Kidney (tissue), 14 donors: ENCODE measurements around the gene SFXN5. TPM values are rescaled to one million over a fixed set of nuclear protein-coding genes. Genes with fewer than 3 reads are reported as not detected.
A peak's percentile ranks its signal among the peaks of the same experiment; 100 is the strongest.

Experiments
- DNase-seq, 5 donors: peaks; one replicate each; pipeline ENCODE4 v3.0.0-alpha.2; 2013 to 2020
- FAIRE-seq: peaks from 2 replicates; lab custom pipeline; 2012; peaks lifted over from hg19 to GRCh38; lab: Jason Lieb, UNC
- H3K27ac ChIP-seq, 2 donors: one replicate each; pipeline ENCODE4 v1.7.0; 2013; ENCODE audit warnings: low read depth in 2 of 2, low read length in 2 of 2, inconsistent platforms in 1 of 2
- H3K27me3 ChIP-seq: one replicate; pipeline ENCODE4 v1.7.1; 2013; ENCODE audit warnings: low read length, inconsistent platforms; ENCODE audit not compliant: control insufficient read depth, insufficient read depth
- H3K36me3 ChIP-seq, 3 donors: one replicate each; pipeline versions ENCODE4 v1.7.0 to v1.7.1; 2013; ENCODE audit warnings: low read length in 3 of 3, control low read depth in 1 of 3, inconsistent platforms in 1 of 3; ENCODE audit not compliant: insufficient read depth in 3 of 3, control insufficient read depth in 2 of 3
- H3K4me1 ChIP-seq, 3 donors: one replicate each; pipeline versions ENCODE4 v1.7.0 to v1.7.1; 2013; ENCODE audit warnings: low read length in 3 of 3, inconsistent platforms in 1 of 3, low read depth in 1 of 3; ENCODE audit not compliant: control insufficient read depth in 2 of 3, insufficient read depth in 2 of 3
- H3K4me3 ChIP-seq, 3 donors: one replicate each; pipeline versions ENCODE4 v1.7.0 to v1.8.1; 2013; ENCODE audit warnings: low read length in 3 of 3, control low read depth in 1 of 3, inconsistent platforms in 1 of 3
- H3K9ac ChIP-seq, 3 donors: one replicate each; pipeline versions ENCODE4 v1.7.0 to v1.7.1; 2013; ENCODE audit warnings: low read length in 3 of 3, control low read depth in 1 of 3, inconsistent platforms in 1 of 3
- H3K9me3 ChIP-seq, 3 donors: one replicate each; pipeline versions ENCODE4 v1.7.0 to v1.7.1; 2013; ENCODE audit warnings: low read length in 3 of 3, control low read depth in 1 of 3, inconsistent platforms in 1 of 3; ENCODE audit not compliant: control insufficient read depth in 2 of 3, insufficient read depth in 1 of 3
- CTCF ChIP-seq: IDR thresholded peaks from 3 replicates; pipeline ENCODE4 v1.5.1; 2012; ENCODE audit warnings: mild to moderate bottlenecking, moderate library complexity, borderline replicate concordance; ENCODE audit not compliant: insufficient read depth; ENCODE audit errors: extremely low read depth
- intact Hi-C: fragments of 100-400 bp; cut with DNase I; formaldehyde crosslinking; loops from one replicate; pipeline ENCODE4 v1.11.1; 2022
- polyA plus RNA-seq: library from polyadenylated mRNA; stranded (reverse); fragments of 350-450 nt; fragmentation: Illumina TruSeq; extraction: RNeasy Lipid Tissue Mini Kit (QIAGEN cat#74804); gene quantifications from one replicate; pipeline ENCODE4 v1.2.3, GENCODE V29; 2014; ENCODE audit warnings: low read depth, low replicate concordance; ENCODE audit not compliant: insufficient read depth
- total RNA-seq: library from RNA; stranded (reverse); fragmentation: NEBNext Ultra II Directional; extraction: Animal tissue kit (Norgen Biotek cat#: 25700); gene quantifications from one replicate; pipeline ENCODE4 v1.2.1, GENCODE V29; 2021
- donor health status: control.
- donor health status: control.
- donor health status: control.
- donor health status: control.
- donor health status: control.
- donor health status: DM: yes; HTN: yes; CAD: no.
- donor health status: Normal renal cell carcinoma (clear cell type).

The SFXN5 gene
- total and polyA plus RNA-seq, 2 donors from 2014 or later = 21.4 to 35.9 TPM

- Histone ChIP-seq H3K9ac (no peak overlapping the region), H3K27me3 (peaks cover 3% of the 10 kb centered on the region), H3K27ac (peak overlapping the region; percentile 13 to 27), H3K4me1 (peaks cover 0 to 36% (median 4%) of the 10 kb centered on the region in 3 donors), H3K36me3 (peaks cover 0 to 3% (median 0%) of the 10 kb centered on the region in 3 donors), H3K9me3 (no peaks in the 10 kb centered on the region), H3K4me3 (no peak overlapping the region)
- FAIRE-seq (no peak), DNase-seq (peak in 1 of 5 donors; percentile 37)
- intact Hi-C loops = no loop called here
- TF ChIP-seq CTCF = no peak
Observed at GRCh38 chr2:72932805-72933204, 138.7 kb downstream of the SFXN5 start.

- DNase-seq (no peak), FAIRE-seq (no peak)
- Histone ChIP-seq H3K4me3 (no peak overlapping the region), H3K36me3 (peaks cover 0 to 3% (median 0%) of the 10 kb centered on the region in 3 donors), H3K9ac (no peak overlapping the region), H3K4me1 (peaks cover 0 to 36% (median 4%) of the 10 kb centered on the region in 3 donors), H3K27ac (peak overlapping the region; percentile 54 to 80), H3K9me3 (no peaks in the 10 kb centered on the region), H3K27me3 (peaks cover 8% of the 10 kb centered on the region)
- intact Hi-C loops = no loop called here
- TF ChIP-seq CTCF = no peak
Observed at GRCh38 chr2:72932045-72932740, 139.3 kb downstream of the SFXN5 start.

DNA sequence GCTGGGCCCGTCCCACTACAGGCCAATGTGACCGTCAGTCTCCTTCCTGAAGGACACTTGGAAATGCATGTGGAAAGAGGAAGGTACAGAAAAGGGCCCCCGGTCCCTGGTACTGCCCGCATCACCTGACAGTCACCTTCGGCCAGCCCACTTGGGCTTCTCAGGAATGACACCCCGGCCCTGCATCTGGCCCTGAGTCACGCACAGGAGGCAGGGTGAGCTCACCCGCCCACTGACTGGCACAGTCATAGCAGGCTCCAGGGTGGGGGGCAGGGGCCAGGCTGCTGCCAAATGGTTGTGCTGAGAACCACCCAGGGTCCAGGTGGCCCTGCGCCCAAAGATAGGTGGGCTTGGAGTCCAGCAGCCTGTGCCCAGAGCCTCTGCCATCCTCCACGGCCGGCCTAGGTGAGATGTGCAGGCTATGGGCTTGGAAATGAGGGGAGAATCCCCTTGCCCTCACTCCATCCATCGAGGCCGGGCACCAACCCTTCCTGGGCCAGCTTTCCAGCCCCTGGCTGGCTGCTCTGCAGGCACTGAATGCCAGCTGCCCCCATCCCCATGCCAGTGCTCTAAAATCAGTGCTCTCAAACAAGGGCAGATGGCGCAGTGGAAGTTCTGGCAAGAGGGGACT, 140.1 kb downstream of the SFXN5 start:
- intact Hi-C loops = no loop called here
- TF ChIP-seq CTCF = no peak
- H3K4me1 ChIP-seq = peaks cover 0 to 29% (median 7%) of the 10 kb centered on the region in 3 donors
- peak in 1 of 5 donors; percentile 53 for DNase-seq
- no peaks in the 10 kb centered on the region for H3K9me3 ChIP-seq
- no peak overlapping the region for H3K9ac ChIP-seq
- peak overlapping the region; percentile 54 to 80 for H3K27ac ChIP-seq
- peaks cover 0 to 3% (median 0%) of the 10 kb centered on the region in 3 donors for H3K36me3 ChIP-seq
- FAIRE-seq = no peak
- peaks cover 14% of the 10 kb centered on the region for H3K27me3 ChIP-seq
- H3K4me3 ChIP-seq = no peak overlapping the region
